OCI-LY3 (cell line): ENCODE data around the gene RFX4.
"Not testable (repeated sequence)": the region's sequence is repeated elsewhere in the genome, so short reads cannot be mapped to it uniquely, and the experiment has no call there.

Experiments used
- H2AFZ ChIP-seq: fragments of 200-600, 300-600 bp; shearing (Covaris generic); 2 replicates; pipeline ENCODE4 v1.6.0; 2014; ENCODE audit warnings: antibody characterized with exemption, low read depth, low read length
- H3K27ac ChIP-seq: fragments of 200-600, 300-600 bp; sonication (generic); 2 replicates; pipeline ENCODE4 v1.5.1; 2014; ENCODE audit warnings: mild to moderate bottlenecking, low read length, moderate library complexity, mixed read lengths
- H3K27me3 ChIP-seq: fragments of 200-600, 300-600 bp; sonication (generic); 2 replicates; pipeline ENCODE4 v1.6.1; 2014; ENCODE audit warnings: low read depth, low read length, mixed read lengths
- H3K36me3 ChIP-seq: fragments of 200-600, 300-600 bp; sonication (generic); replicated peaks from 2 replicates; pipeline ENCODE3; 2014; ENCODE audit warnings: low read depth, low read length, mixed read lengths
- H3K4me1 ChIP-seq: fragments of 300-600, 200-600 bp; sonication (generic); 2 replicates; pipeline ENCODE4 v1.6.1; 2014; ENCODE audit warnings: low read length, mixed read lengths
- H3K4me2 ChIP-seq: fragments of 200-600, 300-600 bp; sonication (generic); 2 replicates; pipeline ENCODE4 v1.6.1; 2014; ENCODE audit warnings: low read length, mixed read lengths
- H3K4me3 ChIP-seq: fragments of 300-600, 200-600 bp; sonication (generic); 2 replicates; pipeline ENCODE4 v1.5.1; 2014; ENCODE audit warnings: antibody characterized with exemption, mild to moderate bottlenecking, low read length, moderate library complexity
- H3K79me2 ChIP-seq: fragments of 300-600, 200-600 bp; shearing (Covaris generic); 2 replicates; pipeline ENCODE4 v1.6.1; 2014; ENCODE audit warnings: mild to moderate bottlenecking, low read length, mixed read lengths
- H3K9ac ChIP-seq: fragments of 300-600, 200-600 bp; shearing (Covaris generic); 2 replicates; pipeline ENCODE4 v1.6.0; 2014; ENCODE audit warnings: mild to moderate bottlenecking, low read length, moderate library complexity
- H3K9me3 ChIP-seq: fragments of 200-600, 300-600 bp; shearing (Covaris generic); 2 replicates; pipeline ENCODE4 v1.6.1; 2014; ENCODE audit warnings: low read length, mixed read lengths; ENCODE audit not compliant: insufficient read depth
- H4K20me1 ChIP-seq: fragments of 200-600, 300-600 bp; sonication (generic); 2 replicates; pipeline ENCODE4 v1.6.1; 2016; ENCODE audit warnings: low read length, mixed read lengths; ENCODE audit not compliant: insufficient read depth
- EZH2phosphoT487 ChIP-seq: fragments of 200-600 bp; shearing (Covaris generic); IDR thresholded peaks from 2 replicates; pipeline ENCODE4 v1.6.1; 2018; ENCODE audit warnings: antibody characterized with exemption, mixed run types, low read depth
- TF ChIP-seq, protein P1 (sequence below): fragments of 200-600, 300-600 bp; sonication (generic); IDR thresholded peaks from 2 replicates; pipeline ENCODE4 v1.5.1; 2014; ENCODE audit warnings: antibody characterized with exemption, low read length, low read depth

The RFX4 gene

DNA sequence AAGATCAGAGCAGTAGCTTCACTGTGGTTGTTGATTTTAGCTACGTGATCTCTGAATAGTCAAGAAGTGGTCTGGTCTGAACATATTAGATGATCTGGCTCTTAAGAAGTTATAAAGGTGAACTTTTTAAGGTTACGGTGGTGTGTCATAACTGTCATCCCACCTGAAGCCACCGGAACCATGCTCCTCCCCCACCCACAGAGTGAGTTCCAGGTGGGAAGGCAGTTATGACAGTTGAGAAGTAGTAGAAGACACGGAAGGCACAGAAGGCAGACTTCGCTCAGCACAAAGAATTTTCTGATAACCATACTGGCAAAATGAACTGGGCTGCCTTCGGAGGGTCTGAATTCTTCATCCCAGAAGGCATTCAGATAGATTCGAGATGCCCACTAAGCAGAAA, 101.7 kb downstream of the RFX4 start:
- H3K27ac ChIP-seq = no peak overlapping the region
- H3K4me2 ChIP-seq = no peak overlapping the region
- H3K4me3 ChIP-seq = no peak overlapping the region
- no peak overlapping the region for H3K9ac ChIP-seq
- no peak overlapping the region for H2AFZ ChIP-seq
- H3K79me2 ChIP-seq = no peaks in the 10 kb centered on the region
- no peaks in the 10 kb centered on the region for H3K9me3 ChIP-seq
- no peaks in the 10 kb centered on the region for H4K20me1 ChIP-seq
- H3K4me1 ChIP-seq = no peaks in the 10 kb centered on the region
- H3K36me3 ChIP-seq = no peaks in the 10 kb centered on the region
- TF ChIP-seq, protein P1, sequence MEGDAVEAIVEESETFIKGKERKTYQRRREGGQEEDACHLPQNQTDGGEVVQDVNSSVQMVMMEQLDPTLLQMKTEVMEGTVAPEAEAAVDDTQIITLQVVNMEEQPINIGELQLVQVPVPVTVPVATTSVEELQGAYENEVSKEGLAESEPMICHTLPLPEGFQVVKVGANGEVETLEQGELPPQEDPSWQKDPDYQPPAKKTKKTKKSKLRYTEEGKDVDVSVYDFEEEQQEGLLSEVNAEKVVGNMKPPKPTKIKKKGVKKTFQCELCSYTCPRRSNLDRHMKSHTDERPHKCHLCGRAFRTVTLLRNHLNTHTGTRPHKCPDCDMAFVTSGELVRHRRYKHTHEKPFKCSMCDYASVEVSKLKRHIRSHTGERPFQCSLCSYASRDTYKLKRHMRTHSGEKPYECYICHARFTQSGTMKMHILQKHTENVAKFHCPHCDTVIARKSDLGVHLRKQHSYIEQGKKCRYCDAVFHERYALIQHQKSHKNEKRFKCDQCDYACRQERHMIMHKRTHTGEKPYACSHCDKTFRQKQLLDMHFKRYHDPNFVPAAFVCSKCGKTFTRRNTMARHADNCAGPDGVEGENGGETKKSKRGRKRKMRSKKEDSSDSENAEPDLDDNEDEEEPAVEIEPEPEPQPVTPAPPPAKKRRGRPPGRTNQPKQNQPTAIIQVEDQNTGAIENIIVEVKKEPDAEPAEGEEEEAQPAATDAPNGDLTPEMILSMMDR = no peak
- no peak for TF ChIP-seq EZH2phosphoT487
- H3K27me3 ChIP-seq = peaks cover 11% of the 10 kb centered on the region

DNA sequence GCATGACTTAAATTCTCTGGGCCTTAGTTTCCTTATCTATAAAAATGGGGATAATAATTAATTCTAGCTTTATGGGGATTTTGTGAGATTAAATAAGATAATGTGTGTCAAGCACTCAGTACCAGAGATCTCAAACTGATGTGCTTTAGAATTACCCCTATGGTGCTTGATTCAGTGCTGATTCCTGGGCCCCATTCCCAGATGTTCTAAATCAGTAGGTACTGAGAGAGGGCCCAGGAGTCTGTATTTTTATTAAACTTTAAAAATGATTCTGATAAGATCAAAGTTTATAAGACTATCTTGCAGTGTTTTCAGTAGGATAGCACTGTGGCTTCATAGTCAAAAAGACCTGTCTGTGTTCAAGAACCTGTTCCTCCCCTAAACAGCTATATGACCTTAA, 102.6 kb downstream of the RFX4 start:
- no peak overlapping the region for H3K4me2 ChIP-seq
- no peak overlapping the region for H3K27ac ChIP-seq
- H3K79me2 ChIP-seq = no peaks in the 10 kb centered on the region
- H2AFZ ChIP-seq = no peak overlapping the region
- TF ChIP-seq, protein P1 = no peak
- TF ChIP-seq EZH2phosphoT487 = no peak
- peaks cover 8% of the 10 kb centered on the region; the same call in 1 of the 2 replicates for H3K27me3 ChIP-seq
- H3K9me3 ChIP-seq = no peaks in the 10 kb centered on the region
- H3K4me1 ChIP-seq = no peaks in the 10 kb centered on the region; the same call in 1 of the 2 replicates
- no peak overlapping the region for H3K9ac ChIP-seq
- H3K36me3 ChIP-seq = no peaks in the 10 kb centered on the region
- H4K20me1 ChIP-seq = no peaks in the 10 kb centered on the region
- no peak overlapping the region for H3K4me3 ChIP-seq

DNA sequence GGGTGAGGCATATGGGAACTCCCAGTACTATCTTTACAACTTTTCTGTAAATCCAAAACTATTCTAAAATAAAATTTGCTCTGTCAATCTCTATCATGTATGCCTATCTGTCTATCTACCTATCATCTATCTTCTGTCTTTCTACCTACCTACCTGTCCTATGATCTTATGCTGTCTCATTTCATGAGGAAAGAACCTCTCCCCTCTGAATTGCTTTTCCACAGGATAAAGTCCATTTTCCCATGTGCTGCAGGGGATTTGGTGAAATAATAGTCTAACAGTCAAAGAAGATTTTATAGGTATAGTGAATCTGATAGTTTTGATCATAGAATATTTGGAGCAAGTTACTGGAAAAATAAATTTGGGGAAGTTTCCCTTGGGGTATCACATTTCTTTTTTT, 104.9 kb downstream of the RFX4 start:
- TF ChIP-seq, protein P1 = no peak
- no peak for TF ChIP-seq EZH2phosphoT487
- Histone ChIP-seq H3K27ac (no peak overlapping the region), H3K4me3 (no peak overlapping the region), H3K36me3 (no peaks in the 10 kb centered on the region), H3K4me1 (peaks cover 4% of the 10 kb centered on the region; the same call in 1 of the 2 replicates), H3K4me2 (no peak overlapping the region), H4K20me1 (no peaks in the 10 kb centered on the region), H3K9ac (no peak overlapping the region), H3K27me3 (peaks cover 11% of the 10 kb centered on the region; the same call in 1 of the 2 replicates), H3K9me3 (no peaks in the 10 kb centered on the region), H2AFZ (no peak overlapping the region), H3K79me2 (no peaks in the 10 kb centered on the region)

DNA sequence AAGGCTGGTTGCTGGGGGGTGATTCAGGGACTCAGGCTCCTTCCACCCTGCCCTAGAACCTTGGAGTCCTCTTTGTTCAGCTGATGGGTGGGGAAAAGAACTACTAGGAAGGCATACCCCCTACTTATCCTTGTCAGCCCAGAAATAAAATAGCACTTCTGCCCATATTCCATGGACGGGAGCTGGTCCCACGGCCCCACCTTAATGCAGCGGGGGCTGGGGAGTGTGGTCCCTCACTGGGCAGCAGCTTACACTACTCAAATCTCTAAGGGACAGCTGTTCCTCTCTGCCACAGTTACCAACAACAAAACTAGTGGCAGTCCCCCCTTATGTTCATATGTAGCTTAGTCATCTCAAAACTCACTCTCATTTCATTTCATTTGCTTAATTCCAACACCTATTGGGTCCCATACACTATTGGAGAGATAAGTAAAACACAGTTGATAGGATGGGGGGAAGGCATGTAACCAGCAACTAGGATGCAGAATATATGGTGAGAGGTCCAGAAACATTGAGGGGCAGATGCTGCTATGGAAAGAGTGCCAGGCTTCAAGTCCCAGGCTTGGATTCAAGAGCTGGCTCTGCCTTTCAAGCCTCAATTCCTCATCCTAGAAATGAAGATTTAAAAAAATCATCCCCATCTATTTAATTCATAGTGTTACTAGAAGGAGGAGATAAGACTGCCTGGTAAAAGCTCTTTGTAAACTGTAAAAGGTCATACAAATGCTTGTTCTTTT, 107.9 kb downstream of the RFX4 start:
- Histone ChIP-seq H3K27ac (no peak overlapping the region), H3K27me3 (peaks cover 11% of the 10 kb centered on the region; the same call in 1 of the 2 replicates), H3K9me3 (no peaks in the 10 kb centered on the region), H3K4me1 (peaks cover 4% of the 10 kb centered on the region; the same call in 1 of the 2 replicates), H3K9ac (no peak overlapping the region), H4K20me1 (no peaks in the 10 kb centered on the region), H3K79me2 (no peaks in the 10 kb centered on the region), H3K4me3 (no peak overlapping the region), H3K36me3 (no peaks in the 10 kb centered on the region), H3K4me2 (no peak overlapping the region), H2AFZ (no peak overlapping the region)
- TF ChIP-seq, protein P1 = no peak
- no peak for TF ChIP-seq EZH2phosphoT487

DNA sequence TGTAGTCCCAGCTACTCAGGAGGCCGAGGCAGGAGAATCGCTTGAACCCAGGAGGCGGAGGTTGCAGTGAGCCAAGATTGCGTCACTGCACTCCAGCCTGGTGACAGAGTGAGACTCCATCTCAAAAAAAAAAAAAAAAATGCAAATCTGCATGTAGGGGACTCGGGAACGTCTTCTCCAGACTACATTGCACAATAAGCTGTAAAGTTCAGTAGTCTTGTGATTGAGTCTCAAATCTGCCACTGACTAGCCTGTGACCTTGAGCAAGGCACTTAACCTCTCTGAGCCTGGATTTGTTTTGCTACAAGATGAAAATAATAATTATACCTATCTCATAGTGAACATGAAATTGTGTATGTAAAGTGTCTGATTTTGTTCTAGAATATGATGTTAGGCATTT, 109.2 kb downstream of the RFX4 start:
- H3K27me3 ChIP-seq = peaks cover 11% of the 10 kb centered on the region; the same call in 1 of the 2 replicates
- H3K4me3 ChIP-seq, H3K4me2 ChIP-seq, H3K27ac ChIP-seq, H3K9ac ChIP-seq, H3K36me3 ChIP-seq, H3K79me2 ChIP-seq, H3K4me1 ChIP-seq, H2AFZ ChIP-seq, H3K9me3 ChIP-seq, H4K20me1 ChIP-seq: not testable (repeated sequence)
